ENCODE measurements around the gene NOL4L.

DNA sequence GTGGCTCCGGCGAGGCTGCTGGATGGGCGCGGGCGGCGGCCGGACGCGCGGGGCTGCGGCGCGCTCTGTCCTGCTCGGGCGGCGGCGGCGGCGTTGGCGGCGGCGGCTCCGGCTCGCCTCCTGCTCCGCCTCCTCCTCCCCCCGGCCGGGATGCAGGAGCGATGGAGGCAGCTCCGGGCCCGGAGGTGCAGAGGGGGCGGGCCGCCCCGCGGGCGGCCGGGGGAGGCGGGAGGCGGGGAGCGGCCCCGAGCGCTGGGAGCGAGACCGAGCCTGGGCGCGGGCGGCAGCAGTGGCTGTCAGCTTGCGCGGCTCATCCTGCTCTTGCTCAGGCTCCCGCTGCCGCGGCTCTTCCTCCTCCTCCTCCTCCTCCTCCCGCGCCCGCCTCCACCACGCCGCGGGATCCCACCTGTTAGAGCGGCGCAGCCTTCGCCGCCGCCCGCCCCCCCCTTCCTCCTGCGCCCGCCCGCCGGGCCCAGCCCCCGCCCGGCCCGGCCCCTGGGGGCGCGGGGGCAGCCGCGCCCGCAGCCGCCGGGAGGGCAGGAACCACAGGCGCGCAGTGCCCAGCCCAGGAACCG lies at the start of gene NOL4L:
- TF ChIP-seq POLR2AphosphoS5 (IDR thresholded peaks at IDR 0.05) (no peak), CTCF (IDR thresholded peaks at IDR 0.05) (no peak)

All from suprapubic skin (tissue), 3 donors.